HG03575 (cell line): ENCODE results near the gene SAMD1.

Source experiments
- ATAC-seq: cut with Tn5 transposase; IDR thresholded peaks from one replicate; pipeline ENCODE4 v1.9.1; 2021; ENCODE audit not compliant: unreplicated experiment, insufficient number of reproducible peaks, low FRiP score; ENCODE audit errors: extremely low read depth

The SAMD1 gene

DNA sequence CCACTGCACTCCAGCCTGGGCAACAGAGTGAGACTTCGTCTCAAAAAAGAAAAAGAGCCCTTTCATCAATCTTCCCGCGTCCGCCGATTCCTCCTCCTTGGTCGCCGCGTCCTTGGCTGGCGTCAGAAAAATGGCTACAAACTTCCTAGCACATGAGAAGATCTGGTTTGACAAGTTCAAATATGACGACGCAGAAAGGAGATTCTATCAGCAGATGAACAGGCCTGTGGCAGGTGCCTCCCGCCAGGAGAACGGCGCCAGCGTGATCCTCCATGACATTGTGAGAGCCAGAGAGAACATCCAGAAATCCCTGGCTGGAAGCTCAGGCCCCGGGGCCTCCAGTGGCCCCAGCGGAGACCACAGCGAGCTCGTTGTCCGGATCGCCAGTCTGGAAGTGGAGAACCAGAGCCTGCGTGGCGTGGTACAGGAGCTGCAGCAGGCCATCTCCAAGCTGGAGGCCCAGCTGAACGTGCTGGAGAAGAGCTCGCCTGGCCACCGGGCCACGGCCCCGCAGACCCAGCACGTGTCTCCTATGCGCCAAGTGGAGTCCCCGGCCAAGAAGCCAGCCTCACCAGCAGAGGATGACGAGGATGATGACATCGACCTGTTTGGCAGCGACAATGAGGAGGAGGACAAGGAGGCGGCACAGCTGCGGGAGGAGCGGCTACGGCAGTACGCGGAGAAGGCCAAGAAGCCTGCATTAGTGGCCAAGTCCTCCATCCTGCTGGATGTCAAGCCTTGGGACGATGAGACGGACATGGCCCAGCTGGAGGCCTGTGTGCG is 20.1 kb downstream of the SAMD1 start:
- no peak for ATAC-seq

DNA sequence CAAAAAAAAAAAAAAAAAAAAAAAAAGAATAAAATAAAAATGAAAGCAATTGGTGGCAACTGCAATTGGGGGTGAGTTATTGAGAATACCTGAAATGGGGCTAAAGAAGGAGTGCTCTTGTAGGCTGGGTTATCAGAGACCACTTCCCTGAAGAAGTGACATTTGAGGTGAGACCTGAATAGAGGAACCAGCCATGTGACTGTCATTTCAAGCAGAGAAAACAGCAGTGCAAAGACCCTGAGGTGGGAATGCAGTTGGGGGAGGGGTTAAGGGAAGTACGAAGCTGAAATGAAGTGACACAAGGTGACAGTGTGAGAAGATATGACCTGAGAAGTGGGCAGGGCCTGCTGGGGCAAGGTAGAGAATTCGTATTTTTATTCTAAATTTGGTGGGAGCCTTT is 24.4 kb downstream of the SAMD1 start:
- ATAC-seq: no peak

DNA sequence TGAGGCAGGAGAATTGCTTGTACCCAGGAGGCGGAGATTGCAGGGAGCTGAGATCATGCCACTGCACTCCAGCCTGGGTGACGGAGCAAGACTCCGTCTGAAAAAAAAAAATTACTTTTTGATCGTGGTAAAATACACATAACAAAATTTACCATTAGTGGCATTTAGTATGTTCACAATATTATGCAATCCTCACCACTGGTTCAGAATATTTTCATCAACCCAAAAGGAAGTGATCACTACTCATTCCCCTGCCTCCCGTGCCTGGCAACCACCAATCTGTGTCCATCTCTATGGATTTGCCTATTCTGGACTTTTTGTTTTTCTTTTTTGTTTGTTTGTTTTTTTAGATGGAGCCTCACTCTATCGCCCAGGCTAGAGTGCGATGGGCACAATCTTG is 27.4 kb downstream of the SAMD1 start:
- ATAC-seq: no peak

DNA sequence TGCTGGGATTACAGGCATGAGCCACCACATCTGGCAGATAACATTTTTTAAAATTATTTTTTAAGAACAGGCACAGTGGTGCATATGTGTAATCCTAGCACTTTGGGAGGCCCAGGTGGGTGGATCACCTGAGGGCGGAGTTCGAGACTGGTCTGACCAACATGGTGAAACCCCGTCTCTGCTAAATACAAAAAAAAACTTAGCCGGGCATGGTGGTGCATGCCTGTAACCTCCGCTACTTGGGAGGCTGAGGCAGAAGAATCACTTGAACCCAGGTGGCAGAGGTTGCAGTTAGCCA is 28.0 kb downstream of the SAMD1 start:
- no peak for ATAC-seq

DNA sequence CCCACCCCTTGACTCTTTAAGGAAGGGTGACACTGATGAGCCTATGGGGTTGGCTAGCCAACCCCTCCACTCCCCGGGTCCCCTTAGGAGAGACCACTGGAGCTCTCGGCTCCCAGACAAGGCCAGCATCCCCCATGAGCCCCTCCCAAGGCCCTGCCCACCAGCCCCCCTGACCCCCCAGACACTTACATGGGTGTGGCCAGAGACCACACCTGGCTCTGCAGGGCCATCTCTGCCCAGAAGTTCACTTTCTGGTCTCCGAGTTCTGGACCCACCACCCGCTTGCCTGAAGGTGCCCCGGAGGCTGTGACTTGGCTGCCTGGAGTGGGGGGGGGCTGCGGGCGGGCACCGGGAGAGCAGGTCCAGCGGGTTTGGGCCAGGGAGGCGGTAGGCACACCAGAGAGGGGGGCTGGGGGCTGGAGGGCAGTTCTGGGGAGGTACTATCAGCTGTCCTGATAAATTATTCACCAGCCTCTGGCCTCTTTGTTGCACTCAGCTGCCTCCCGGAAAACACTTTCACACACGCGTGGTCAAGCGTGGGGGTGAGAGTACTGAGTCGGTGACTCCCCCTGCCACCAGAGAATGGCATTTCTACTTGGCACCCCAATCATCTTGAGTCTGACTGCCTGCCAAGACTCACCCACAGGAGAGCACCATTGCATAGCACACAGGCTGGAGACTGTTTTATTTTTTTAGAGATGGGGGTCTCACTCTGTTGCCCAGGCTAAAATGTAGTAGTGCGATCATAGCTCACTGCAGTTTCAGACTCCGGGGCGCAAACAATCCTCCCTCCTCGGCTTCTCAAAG is 28.6 kb downstream of the SAMD1 start, which contains the start of gene PALM3:
Gene PALM3 (minus strand): TSS at position 326 of the 807 bp plus-strand sequence. CDS start 96 bp downstream, at position 230.
- no peak for ATAC-seq

DNA sequence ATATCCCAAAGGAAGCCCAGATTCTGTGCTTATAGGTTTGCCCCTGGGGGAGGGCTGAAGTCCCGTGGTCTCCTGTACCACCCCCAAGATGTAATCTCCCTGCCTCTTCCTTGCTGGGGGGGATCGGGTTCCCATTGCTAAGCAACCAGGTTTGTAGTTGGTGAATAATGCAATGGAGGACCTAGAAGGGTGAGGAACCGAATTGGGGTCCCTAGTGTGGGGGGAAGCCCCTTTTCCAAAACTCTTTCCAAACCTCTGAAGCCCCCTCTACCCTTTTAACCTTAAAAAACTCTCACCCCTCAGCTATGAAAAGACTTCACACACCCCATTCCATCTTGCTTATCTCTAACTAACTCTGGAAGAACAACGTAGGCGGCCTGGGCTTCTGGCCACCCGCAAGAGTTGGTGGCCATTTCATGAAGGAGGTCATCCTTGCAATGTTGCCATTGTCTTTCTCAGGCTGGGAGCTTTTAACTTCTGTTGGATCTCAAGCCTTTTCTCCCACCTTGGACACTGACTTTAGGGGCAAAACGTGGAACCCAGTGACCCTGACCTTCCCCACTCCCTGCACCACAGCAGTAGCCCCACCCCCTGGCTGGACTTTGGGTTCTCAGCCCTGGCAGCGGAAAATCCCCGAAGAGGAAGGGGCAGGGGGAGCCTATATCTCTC is 29.3 kb downstream of the SAMD1 start:
- ATAC-seq: no peak

DNA sequence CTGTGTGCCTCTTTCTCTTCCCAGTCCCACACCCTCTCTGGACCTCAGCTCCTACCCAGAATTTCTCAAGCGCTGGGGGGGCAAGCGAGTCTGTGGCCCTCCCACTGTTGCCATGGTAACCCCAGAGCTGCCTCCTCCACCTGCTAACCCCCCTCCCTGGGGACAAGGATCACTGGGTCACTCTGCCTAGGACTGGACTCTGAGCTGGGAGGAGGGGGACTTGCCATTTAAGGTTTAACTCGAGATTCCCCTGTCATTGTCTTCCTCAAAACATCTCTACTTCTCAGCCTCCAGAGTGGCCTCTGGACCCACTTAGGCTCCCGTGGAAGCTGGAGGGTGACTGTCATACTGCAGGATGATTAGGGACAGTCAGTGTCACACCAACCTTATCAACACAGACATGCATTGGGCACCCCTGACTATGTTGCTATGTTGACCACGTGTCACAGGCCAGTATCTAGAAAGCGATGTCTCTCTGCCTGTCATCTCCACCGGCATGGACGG is 30.8 kb downstream of the SAMD1 start:
- no peak for ATAC-seq

DNA sequence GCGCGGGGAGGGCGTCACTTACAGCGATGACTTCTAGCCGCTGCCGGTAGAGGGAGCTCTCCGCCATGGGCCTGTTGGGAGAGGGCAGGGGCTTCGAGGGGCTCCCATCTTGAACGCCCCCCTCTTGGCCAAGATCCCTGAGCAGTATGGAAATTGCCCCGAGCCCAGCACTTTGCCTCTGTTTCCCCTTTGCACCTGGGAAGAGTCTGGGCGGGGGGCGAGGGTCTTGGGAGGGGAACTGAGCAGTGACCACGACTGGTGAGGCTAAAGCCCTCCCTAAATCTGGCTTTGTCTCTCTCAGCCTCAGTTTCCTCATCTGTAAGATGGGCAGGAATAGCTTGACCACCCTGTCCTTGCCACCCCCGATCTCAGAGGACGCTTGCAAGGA is 31.5 kb downstream of the SAMD1 start:
- no peak for ATAC-seq

DNA sequence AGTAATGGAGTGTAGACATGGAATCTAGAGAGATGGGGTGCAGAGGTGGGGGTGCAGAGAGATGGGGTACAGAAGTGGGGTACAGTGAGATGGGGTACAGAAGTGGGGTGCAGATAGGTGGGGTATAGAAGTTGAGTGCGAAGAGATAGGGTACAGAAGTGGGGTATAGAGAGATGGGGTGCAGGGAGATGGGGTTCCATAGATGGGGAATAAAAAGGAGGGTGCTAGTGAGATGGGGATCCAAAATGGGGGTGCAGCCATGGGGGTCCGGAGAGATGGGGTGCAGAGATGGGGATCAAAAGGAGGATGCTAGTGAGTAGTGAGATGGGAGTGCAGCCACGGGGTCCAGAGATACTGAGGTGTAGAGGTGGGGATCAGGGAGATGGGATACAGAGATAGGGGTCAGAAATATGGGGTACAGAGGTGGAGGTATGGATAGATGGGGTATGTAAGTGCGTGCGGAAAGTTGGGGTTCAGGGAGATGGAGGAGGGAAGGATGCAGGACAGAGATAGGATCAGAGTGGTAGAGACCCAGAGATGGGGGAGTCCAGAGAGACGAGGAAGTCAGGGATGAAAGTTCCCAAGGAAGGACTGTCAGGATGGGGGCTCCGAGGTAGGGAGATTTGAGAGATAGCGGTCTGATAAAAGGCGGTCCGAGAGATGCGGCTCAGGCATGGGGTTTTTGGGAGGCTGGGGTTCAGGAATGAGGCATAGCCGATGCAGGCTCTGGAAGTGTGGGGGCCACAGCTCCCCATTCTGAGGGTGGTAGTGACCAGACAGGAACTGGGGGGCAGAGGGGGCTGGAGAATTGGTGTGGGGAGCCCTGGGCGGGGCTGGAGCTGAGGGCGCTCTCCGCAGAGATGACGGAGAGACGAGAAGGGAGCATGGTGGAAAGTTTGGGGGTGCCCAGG is 32.1 kb downstream of the SAMD1 start:
- ATAC-seq: no peak

DNA sequence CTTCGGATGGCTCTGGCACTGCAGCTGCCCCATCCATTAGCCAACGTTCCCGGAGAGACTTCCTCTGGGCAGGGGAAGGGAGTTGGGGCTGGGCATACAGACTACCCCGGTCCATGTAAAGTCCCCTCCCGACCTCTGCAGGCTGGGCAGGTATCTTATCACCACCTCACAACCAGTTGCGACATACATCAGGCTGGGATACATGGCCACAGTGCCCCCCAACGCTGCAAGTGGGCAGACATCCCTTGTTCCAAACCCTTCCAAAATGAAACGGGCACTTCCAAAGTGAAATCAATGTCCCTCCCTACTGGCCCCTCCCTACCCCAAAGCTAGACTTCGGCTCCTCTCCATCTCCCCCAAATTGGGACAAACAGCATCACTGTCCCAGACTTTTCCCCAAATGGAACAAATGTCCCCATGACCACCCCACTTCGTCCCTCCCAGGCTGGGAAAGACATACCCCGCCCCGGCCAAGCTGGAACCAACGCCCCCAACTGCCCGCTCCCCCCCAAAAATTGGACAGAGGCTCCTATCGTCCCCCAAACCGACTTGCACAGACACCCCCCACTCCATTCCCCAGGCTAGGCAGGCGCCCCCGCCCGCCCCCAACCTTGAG is 33.7 kb downstream of the SAMD1 start:
- ATAC-seq: no peak

DNA sequence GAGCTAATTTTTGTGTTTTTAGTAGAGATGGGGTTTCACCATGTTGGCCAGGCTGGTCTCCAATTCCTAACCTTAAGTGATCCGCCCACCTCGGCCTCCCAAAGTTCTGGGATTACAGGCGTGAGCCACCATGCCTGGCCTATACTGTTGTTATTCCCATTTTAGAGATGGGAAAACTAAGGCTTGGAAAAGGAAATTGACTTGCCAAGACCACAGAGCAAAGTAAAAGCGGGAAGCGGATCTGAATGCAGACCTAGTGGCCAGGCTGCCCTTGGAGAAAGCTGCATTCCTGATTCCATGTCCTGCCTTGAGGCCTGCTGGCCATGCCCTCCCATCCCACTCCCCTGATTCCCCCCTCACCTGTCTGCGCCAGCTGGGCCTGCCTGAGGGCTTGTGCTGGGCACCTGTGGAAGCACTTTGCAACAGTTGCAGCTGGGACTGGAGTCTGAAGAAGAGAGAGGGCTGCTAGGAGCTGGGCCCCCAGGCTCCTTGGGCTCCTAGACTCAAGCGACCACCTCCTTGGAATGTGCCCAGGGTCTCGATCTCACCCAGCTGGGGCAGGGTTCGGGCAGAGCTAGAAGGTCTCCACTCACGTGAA is 34.4 kb downstream of the SAMD1 start:
- no peak for ATAC-seq

DNA sequence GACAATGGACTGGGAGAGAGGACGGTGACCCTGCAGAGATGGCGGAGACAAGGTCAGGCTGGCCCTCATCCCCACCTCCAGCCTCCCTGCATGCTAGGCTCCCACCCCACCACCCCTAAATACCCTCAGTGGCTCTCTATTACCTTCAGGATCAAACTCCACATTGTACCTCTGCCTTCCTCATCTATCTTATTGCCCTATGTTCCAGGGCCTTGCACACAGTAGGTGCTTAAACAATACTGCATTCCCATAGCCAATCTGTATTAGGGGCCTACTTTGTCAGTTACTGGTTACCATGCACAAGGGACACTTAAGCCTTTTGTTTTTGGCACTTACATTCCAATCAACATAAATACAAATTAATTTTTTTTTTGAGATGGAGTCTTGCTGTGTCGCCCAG is 35.2 kb downstream of the SAMD1 start:
- ATAC-seq: no peak

DNA sequence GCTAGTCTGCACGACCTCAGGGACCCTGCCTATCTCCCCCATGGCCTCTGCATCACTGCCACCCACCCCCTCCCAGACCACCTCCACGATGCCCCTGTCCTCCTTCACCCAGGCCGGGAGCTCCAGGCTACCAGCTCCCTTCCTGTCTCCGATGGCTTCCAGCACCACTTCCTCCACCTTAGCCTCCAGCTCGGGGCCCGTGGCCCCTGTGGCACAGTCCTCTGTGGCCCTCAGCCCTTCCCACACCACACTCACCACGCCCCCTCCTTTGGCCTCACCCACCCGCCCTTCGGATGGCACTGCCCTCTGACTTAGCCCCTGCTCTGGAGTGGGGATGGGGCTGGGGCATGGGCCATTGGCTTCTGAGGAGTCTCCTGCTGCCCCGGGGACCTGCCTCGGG is 35.8 kb downstream of the SAMD1 start:
- no peak for ATAC-seq

DNA sequence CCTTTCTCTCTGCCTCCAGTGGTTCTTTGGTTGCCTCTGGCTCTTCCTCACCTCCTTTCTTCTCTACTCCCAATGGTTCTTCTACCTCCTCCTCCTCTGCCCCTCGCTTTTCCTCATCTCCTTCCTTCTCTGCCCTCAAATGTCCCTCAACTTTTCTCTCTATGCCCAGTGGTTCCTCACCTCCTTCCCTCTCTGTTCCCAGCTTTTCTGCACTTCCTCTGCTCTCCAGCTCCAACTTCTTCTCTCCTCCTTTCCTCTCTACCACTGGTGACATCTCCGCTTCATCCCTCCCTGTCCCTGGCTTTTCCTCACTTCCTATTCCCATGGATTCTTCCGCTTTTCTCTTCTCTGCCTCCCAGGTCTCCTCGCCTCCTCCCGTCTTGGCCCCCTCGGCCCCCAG is 36.5 kb downstream of the SAMD1 start:
- no peak for ATAC-seq

DNA sequence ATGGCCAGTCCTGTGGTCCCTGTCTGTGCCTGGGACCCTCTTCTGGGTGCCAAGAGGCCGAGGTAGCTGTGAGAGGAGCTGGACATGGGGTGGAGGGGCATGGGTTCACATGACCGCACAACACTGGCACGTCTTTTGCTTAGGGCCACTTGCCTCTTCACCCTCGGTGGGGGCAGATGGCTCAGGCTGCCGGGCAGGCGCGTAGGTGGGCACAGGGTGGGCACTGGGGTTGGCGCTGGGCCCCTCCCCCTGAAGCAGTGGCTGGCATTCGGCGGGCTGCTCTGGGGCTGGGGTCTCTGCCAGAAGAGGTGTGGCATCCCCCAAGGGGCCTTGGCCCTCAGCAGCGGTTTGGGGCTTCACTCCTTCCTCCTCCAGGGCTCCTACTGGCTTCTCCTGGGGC is 37.1 kb downstream of the SAMD1 start:
- no peak for ATAC-seq

DNA sequence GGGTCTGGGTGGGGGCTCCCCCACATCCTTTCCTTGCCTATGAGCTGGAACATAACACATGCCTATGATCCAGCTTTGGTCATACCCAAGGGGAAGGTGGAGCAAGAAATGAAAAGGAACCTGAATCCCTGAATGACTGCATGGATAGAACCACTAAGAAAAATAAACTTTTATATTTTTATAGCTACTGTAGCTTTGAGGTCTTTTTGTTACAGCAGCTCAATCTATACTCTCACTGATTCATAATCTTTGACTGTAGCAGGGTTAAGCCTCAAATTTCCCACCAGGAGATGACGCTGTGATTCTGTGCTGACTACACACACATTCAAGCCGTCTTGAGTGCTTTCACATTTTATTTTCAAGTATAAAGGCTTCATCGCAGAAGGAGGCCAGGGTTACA is 37.5 kb downstream of the SAMD1 start:
- no peak for ATAC-seq

DNA sequence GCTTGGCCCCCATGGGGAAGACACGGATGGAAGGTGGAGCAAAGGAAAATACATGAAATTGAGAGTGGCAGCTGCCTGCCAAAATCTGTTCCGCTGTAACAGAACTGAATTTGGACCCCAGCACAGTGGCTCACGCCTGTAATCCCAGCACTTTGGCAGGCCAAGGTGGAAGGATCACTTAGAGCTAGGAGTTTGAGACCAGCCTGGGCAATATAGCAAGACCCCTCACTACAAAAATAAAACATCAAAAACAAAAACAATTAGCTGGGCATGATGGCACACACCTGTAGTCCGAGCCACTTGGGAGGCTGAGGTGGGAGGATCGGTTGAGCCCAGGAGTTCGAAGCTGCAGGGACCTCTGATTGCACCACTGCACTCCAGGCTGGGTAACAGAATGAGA is 38.1 kb downstream of the SAMD1 start:
- no peak for ATAC-seq

DNA sequence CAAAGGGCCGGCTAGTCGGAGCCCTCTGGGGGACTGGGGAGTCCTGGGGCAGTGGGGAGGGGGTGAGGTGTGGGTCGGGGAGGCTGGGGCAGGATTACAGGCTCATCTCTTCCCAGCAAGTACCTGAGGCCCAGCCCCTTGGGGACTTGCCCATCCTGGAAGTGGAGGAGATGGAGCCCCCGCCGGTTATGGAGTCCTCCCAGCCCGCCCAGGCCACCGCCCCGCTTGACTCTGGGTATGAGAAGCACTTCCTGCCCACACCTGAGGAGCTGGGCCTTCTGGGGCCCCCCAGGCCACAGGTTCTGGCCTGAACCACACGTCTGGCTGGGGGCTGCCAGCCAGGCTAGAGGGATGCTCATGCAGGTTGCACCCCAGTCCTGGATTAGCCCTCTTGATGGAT is 38.6 kb downstream of the SAMD1 start:
- no peak for ATAC-seq
